IMR-90 (cell line): ENCODE measurements around the gene C1QTNF12. TPM values are rescaled to one million over a fixed set of nuclear protein-coding genes. Genes with fewer than 3 reads are reported as not detected.

Source experiments
- ATAC-seq: fragments of 200-7000 bp; cut with Tn5 transposase; 2 replicates; pipeline ENCODE4 v1.9.1; 2020; ENCODE audit warnings: low read depth, mild to moderate bottlenecking, moderate library complexity
- BruUV-seq: library from RNA; stranded (reverse); fragments of 400-500 nt; replicated peaks from 2 replicates; lab custom pipeline; 2021; lab: Mats Ljungman, UMichigan
- CTCF ChIA-PET: fragments of 300-600 bp; formaldehyde crosslinking; extraction: SDS; loops from one replicate; lab custom pipeline; 2021; ENCODE audit warnings: antibody characterized with exemption; lab: Yijun Ruan, JAX
- POLR2A ChIA-PET: fragments of 300-600 bp; sonication (Branson Sonifier 250); formaldehyde crosslinking; loops from one replicate; lab custom pipeline; 2022; ENCODE audit warnings: antibody characterized with exemption; ENCODE audit not compliant: unreplicated experiment; lab: Charles Lee
- DNase-seq: peaks from one replicate; pipeline ENCODE4 v3.0.0; 2013
- H2AFZ ChIP-seq: replicated peaks from 2 replicates; pipeline ENCODE3; 2013; ENCODE audit warnings: low read length, mild to moderate bottlenecking; ENCODE audit not compliant: poor library complexity
- H2AK5ac ChIP-seq: 2 replicates; pipeline ENCODE4 v1.6.1; 2013; ENCODE audit warnings: low read depth, low read length, inconsistent platforms
- H2AK9ac ChIP-seq: replicated peaks from 2 replicates; pipeline ENCODE3; 2013; ENCODE audit warnings: mild to moderate bottlenecking, low read depth, low read length, moderate library complexity; ENCODE audit not compliant: poor library complexity
- H2BK120ac ChIP-seq: 2 replicates; pipeline ENCODE4 v1.6.1; 2013; ENCODE audit warnings: low read depth, low read length, inconsistent platforms
- H2BK15ac ChIP-seq: 3 replicates; pipeline ENCODE4 v1.6.1; 2013; ENCODE audit warnings: low read depth, low read length, inconsistent platforms
- H2BK20ac ChIP-seq: 2 replicates; pipeline ENCODE4 v1.6.1; 2013; ENCODE audit warnings: low read depth, mild to moderate bottlenecking, inconsistent platforms, low read length, moderate library complexity
- H2BK5ac ChIP-seq: 2 replicates; pipeline ENCODE4 v1.6.1; 2013; ENCODE audit warnings: mild to moderate bottlenecking, low read depth, low read length, inconsistent platforms; ENCODE audit not compliant: poor library complexity, severe bottlenecking
- H3K14ac ChIP-seq: replicated peaks from 2 replicates; pipeline ENCODE4 v1.6.1; 2013; ENCODE audit warnings: low read depth, low read length, inconsistent platforms
- H3K18ac ChIP-seq: 2 replicates; pipeline ENCODE4 v1.6.1; 2013; ENCODE audit warnings: low read depth, low read length, control low read depth
- H3K23ac ChIP-seq: 2 replicates; pipeline ENCODE4 v1.6.1; 2013; ENCODE audit warnings: low read depth, low read length, inconsistent platforms
- H3K27ac ChIP-seq: 2 replicates; pipeline ENCODE4 v1.5.1; 2013; ENCODE audit warnings: mild to moderate bottlenecking, control low read depth, low read length; ENCODE audit not compliant: insufficient read depth
- H3K27me3 ChIP-seq: 2 replicates; pipeline ENCODE4 v1.6.1; 2013; ENCODE audit warnings: low read length; ENCODE audit not compliant: control insufficient read depth, insufficient read depth
- H3K36me3 ChIP-seq: 2 replicates; pipeline ENCODE4 v1.6.1; 2013; ENCODE audit warnings: low read length, mixed read lengths; ENCODE audit not compliant: control insufficient read depth, insufficient read depth
- H3K4ac ChIP-seq: 2 replicates; pipeline ENCODE4 v1.6.1; 2013; ENCODE audit warnings: low read depth, low read length, inconsistent platforms
- H3K4me1 ChIP-seq: 2 replicates; pipeline ENCODE4 v1.6.1; 2013; ENCODE audit warnings: low read length, mixed read lengths; ENCODE audit not compliant: control insufficient read depth, insufficient read depth
- H3K4me2 ChIP-seq: 2 replicates; pipeline ENCODE4 v1.6.1; 2013; ENCODE audit warnings: low read depth, mild to moderate bottlenecking, control low read depth, low read length, moderate library complexity
- H3K4me3 ChIP-seq: 2 replicates; pipeline ENCODE4 v1.5.1; 2013; ENCODE audit warnings: low read depth, mild to moderate bottlenecking, control low read depth, low read length, moderate library complexity; ENCODE audit not compliant: insufficient read depth
- H3K56ac ChIP-seq: 2 replicates; pipeline ENCODE4 v1.6.1; 2013; ENCODE audit warnings: low read length, inconsistent platforms; ENCODE audit not compliant: insufficient read depth; ENCODE audit errors: extremely low read depth
- H3K79me1 ChIP-seq, 2 experiments: 2 replicates each; pipeline ENCODE4 v1.6.1; 2013; ENCODE audit warnings: low read length in 2 of 2, inconsistent platforms in 1 of 2, low read depth in 1 of 2
- H3K9ac ChIP-seq: 2 replicates; pipeline ENCODE4 v1.6.1; 2013; ENCODE audit warnings: low read depth, low read length, control low read depth
- H3K9me1 ChIP-seq: 2 replicates; pipeline ENCODE4 v1.6.1; 2013; ENCODE audit warnings: low read length, inconsistent platforms; ENCODE audit not compliant: insufficient read depth
- H3K9me3 ChIP-seq: 2 replicates; pipeline ENCODE4 v1.6.1; 2013; ENCODE audit warnings: low read length; ENCODE audit not compliant: control insufficient read depth, insufficient read depth
- H4K20me1 ChIP-seq: 2 replicates; pipeline ENCODE4 v1.6.1; 2013; ENCODE audit warnings: low read length, inconsistent platforms; ENCODE audit not compliant: insufficient read depth
- H4K5ac ChIP-seq: 2 replicates; pipeline ENCODE4 v1.6.1; 2013; ENCODE audit warnings: mild to moderate bottlenecking, low read depth, low read length, control low read depth
- H4K8ac ChIP-seq, 2 experiments: 2 replicates each; pipeline ENCODE4 v1.6.1; 2013; ENCODE audit warnings: low read depth in 2 of 2, low read length in 2 of 2, control low read depth in 1 of 2, inconsistent platforms in 1 of 2
- H4K91ac ChIP-seq: 2 replicates; pipeline ENCODE4 v1.6.1; 2013; ENCODE audit warnings: low read depth, low read length, inconsistent platforms; ENCODE audit not compliant: insufficient read depth
- FOS ChIP-seq: fragments of 150-350 bp; IDR thresholded peaks from 2 replicates; pipeline ENCODE4 v1.6.1; 2016; ENCODE audit warnings: low read depth, low read length
- MAFK ChIP-seq: IDR thresholded peaks from 2 replicates; pipeline ENCODE4 v1.6.1; 2012; ENCODE audit warnings: low read depth, low read length, improper control_type of control experiment
- MAZ ChIP-seq: IDR thresholded peaks from 2 replicates; pipeline ENCODE4 v1.6.1; 2012; ENCODE audit warnings: low read depth, mild to moderate bottlenecking, low read length, improper control_type of control experiment, moderate library complexity, borderline replicate concordance
- RAD21 ChIP-seq: IDR thresholded peaks from 2 replicates; pipeline ENCODE4 v1.6.1; 2012; ENCODE audit warnings: low read length, improper control_type of control experiment
- RFX5 ChIP-seq: IDR thresholded peaks from 2 replicates; pipeline ENCODE4 v1.8.0; 2012; ENCODE audit warnings: low read depth, mild to moderate bottlenecking, low read length, moderate library complexity
- SMC3 ChIP-seq: fragments of 150-350 bp; IDR thresholded peaks from 2 replicates; pipeline ENCODE4 v1.6.1; 2016; ENCODE audit warnings: low read depth, mild to moderate bottlenecking, antibody characterized with exemption, low read length, moderate library complexity
- WGBS, 2 experiments: methylation state at CpG; one replicate each; pipeline versions ENCODE4 v1.1.5 to v1.1.7; 2013; ENCODE audit warnings: missing lambda C conversion rate in 2 of 2; ENCODE audit not compliant: insufficient read length in 1 of 2; ENCODE audit errors: extremely low coverage in 2 of 2; 5-methylcytosine and 5-hydroxymethylcytosine counted together
- dilution Hi-C: fragments of 300-500 bp; cut with HindIII; formaldehyde crosslinking; loops from one replicate; pipeline ENCODE4 v1.14.3; 2018; ENCODE audit warnings: low sequenced_read_pairs; ENCODE audit not compliant: unreplicated experiment
- in situ Hi-C: fragments of 300-500 bp; cut with MboI; formaldehyde crosslinking; loops from 3 replicates; pipeline ENCODE4 v1.14.3; 2019; ENCODE audit warnings: low sequenced_read_pairs, inconsistent platforms, mixed read lengths
- intact Hi-C: fragments of 100-400 bp; cut with micrococcal nuclease; formaldehyde crosslinking; loops from 2 replicates; pipeline ENCODE4 v1.10.0; 2022
- polyA plus RNA-seq, 3 experiments: library from polyadenylated mRNA; depleted of rRNA; stranded (reverse); fragments of >200 nt; gene quantifications; 2 replicates each; pipeline ENCODE4 v1.2.3, GENCODE V29; 2012; ENCODE audit warnings: low replicate concordance in 1 of 3
- total RNA-seq: library from RNA; depleted of rRNA; stranded (reverse); fragments of >200 nt; gene quantifications from 2 replicates; pipeline ENCODE4 v1.2.3, GENCODE V29; 2012
- TF ChIP-seq, protein P1 (sequence below): conservative IDR thresholded peaks from 2 replicates; pipeline ENCODE4 v1.5.1; 2012; ENCODE audit warnings: mild to moderate bottlenecking, low read depth, low read length, improper control_type of control experiment

Gene C1QTNF12
- total and polyA plus RNA-seq, 2 of the 4 experiments (the other 2 are of a cell fraction), result 0.36 to 1.1 TPM

DNA sequence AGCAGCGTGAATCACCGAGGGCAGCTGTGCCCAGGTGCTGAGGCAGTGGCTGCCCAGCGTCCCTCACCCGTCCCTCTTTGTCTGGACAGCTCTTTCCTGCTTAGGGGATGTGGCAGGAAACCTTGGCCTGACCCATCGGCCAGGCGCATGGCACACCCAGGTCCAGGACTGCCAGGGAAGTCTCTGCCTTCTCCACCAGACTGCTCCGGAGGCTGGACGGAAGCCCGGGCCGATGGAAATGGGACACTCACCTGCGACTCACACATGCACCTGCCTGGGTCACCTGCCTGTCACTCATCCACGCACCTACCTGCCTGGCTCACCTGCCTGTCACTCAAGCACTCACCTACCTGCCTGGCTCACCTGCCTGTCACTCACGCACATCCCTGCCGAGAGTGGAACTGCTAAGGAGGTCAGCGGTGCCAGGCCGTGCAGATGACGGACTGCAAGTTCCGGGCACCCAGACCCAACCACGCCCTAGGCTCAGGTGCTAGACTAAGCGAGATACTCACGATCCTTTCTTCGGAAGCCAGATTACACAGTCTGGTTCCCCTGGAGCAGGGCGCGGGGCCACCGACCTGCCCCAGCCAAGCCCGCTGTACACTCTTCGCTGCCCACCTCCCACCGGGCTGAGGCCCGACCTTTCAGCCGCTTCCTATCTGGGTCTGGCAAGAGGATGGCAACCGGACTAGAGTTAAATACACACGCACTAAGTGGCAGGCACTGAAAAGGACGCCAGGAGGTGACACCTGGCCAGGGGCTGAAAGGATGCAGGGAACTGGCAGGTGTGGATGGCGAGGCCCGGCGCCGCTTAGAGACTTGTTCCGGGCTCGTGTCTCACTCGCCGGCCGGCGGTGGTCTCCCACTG, 26.1 kb upstream of the C1QTNF12 start:
- no peak overlapping the region; the same call in 2 of the 3 replicates for H2BK15ac ChIP-seq
- H2AK5ac ChIP-seq, result peak overlapping the region; percentile 99
- CTCF ChIA-PET, result no interaction called here
- H2AFZ ChIP-seq, result peak overlapping the region; percentile 89
- peak overlapping the region; percentile 97 for H3K4me2 ChIP-seq
- ATAC-seq (no peak), DNase-seq (peak; percentile 35)
- H2BK120ac ChIP-seq, result peak overlapping the region; percentile 30
- H4K8ac ChIP-seq, result peak overlapping the region; percentile 64 to 96
- peak overlapping the region; percentile 64; the same call in 1 of the 2 replicates for H4K91ac ChIP-seq
- dilution Hi-C loops, result no loop called here
- peaks cover 33% of the 10 kb centered on the region for H3K9me1 ChIP-seq
- peak overlapping the region; percentile 91 for H3K4ac ChIP-seq
- no peaks in the 10 kb centered on the region for H3K27me3 ChIP-seq
- BruUV-seq, result no TSS peak
- peaks cover 38% of the 10 kb centered on the region for H3K4me1 ChIP-seq
- TF ChIP-seq RAD21 (no peak), FOS (no peak), MAZ (no peak), RFX5 (no peak), MAFK (no peak), SMC3 (no peak)
- TF ChIP-seq, protein P1, sequence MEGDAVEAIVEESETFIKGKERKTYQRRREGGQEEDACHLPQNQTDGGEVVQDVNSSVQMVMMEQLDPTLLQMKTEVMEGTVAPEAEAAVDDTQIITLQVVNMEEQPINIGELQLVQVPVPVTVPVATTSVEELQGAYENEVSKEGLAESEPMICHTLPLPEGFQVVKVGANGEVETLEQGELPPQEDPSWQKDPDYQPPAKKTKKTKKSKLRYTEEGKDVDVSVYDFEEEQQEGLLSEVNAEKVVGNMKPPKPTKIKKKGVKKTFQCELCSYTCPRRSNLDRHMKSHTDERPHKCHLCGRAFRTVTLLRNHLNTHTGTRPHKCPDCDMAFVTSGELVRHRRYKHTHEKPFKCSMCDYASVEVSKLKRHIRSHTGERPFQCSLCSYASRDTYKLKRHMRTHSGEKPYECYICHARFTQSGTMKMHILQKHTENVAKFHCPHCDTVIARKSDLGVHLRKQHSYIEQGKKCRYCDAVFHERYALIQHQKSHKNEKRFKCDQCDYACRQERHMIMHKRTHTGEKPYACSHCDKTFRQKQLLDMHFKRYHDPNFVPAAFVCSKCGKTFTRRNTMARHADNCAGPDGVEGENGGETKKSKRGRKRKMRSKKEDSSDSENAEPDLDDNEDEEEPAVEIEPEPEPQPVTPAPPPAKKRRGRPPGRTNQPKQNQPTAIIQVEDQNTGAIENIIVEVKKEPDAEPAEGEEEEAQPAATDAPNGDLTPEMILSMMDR, result no peak
- POLR2A ChIA-PET, result interaction anchor here (1.0 kb wide), 1 partner anchor 8 kb away, joined by 5 read pairs; no protein-coding TSS in a partner anchor
- intact Hi-C loops, result loop anchor here (1.0 kb wide), 1 partner anchor 7 kb away; no protein-coding TSS in a partner anchor
- peak overlapping the region; percentile 79 for H3K56ac ChIP-seq
- H3K4me3 ChIP-seq, result peak overlapping the region; percentile 71
- peak overlapping the region; percentile 94 for H3K14ac ChIP-seq
- H3K27ac ChIP-seq, result peak overlapping the region; percentile 94
- H4K5ac ChIP-seq, result peak overlapping the region; percentile 37; the same call in 1 of the 2 replicates
- H2BK5ac ChIP-seq, result peak overlapping the region; percentile 99
- no peaks in the 10 kb centered on the region for H3K9me3 ChIP-seq
- H2AK9ac ChIP-seq, result peak overlapping the region; percentile 99
- peaks cover 8 to 51% of the 10 kb centered on the region in 2 experiments; a peak in 3 of 4 replicates for H3K79me1 ChIP-seq
- H4K20me1 ChIP-seq, result peaks cover 25% of the 10 kb centered on the region
- peak overlapping the region; percentile 39; the same call in 1 of the 2 replicates for H2BK20ac ChIP-seq
- peaks cover 31% of the 10 kb centered on the region for H3K36me3 ChIP-seq
- WGBS, 2 experiments, result 73% methylated on average over 21 of the region's 43 CpGs; no CpG with 5 or more reads in 1 of the 2 experiments
- peak overlapping the region; percentile 93 for H3K9ac ChIP-seq
- H3K23ac ChIP-seq, result peak overlapping the region; percentile 92
- in situ Hi-C loops, result no loop called here
- no peak overlapping the region for H3K18ac ChIP-seq
